Neural progenitor cell (in vitro differentiated cells): ENCODE results near the gene CFAP97D1.

Experiments used
- CTCF ChIP-seq: fragments of 200-600 bp; sonication (generic); IDR thresholded peaks from 2 replicates; pipeline ENCODE4 v1.5.1; 2017; ENCODE audit warnings: antibody characterized with exemption, mild to moderate bottlenecking
- EZH2 ChIP-seq: fragments of 200-600 bp; sonication (generic); IDR thresholded peaks from 2 replicates; pipeline ENCODE4 v1.6.1; 2017; ENCODE audit warnings: antibody characterized with exemption, mild to moderate bottlenecking, moderate library complexity
- EZH2phosphoT487 ChIP-seq: fragments of 200-600 bp; sonication (generic); IDR thresholded peaks from 2 replicates; pipeline ENCODE4 v1.6.1; 2017; ENCODE audit warnings: antibody characterized with exemption

- TF ChIP-seq CTCF (no peak), EZH2 (no peak), EZH2phosphoT487 (no peak)
These were observed 9.2 kb downstream of the CFAP97D1 start for GRCh38 chr17:43789482-43789881.
